Lower leg skin (tissue), 3 donors: Measurements from ENCODE around the gene RNF213.

Source experiments
- CTCF ChIP-seq, 3 donors: fragments of 450-650 bp; IDR thresholded peaks; one replicate each; pipeline ENCODE4 v1.5.1; 2016; ENCODE audit warnings: antibody characterized with exemption in 3 of 3, mild to moderate bottlenecking in 3 of 3, moderate library complexity in 2 of 3
- POLR2A ChIP-seq, 2 donors: fragments of 450-650 bp; IDR thresholded peaks; one replicate each; pipeline ENCODE4 v1.6.1; 2016 to 2017; ENCODE audit warnings: antibody characterized with exemption in 2 of 2, mild to moderate bottlenecking in 1 of 2, moderate library complexity in 1 of 2

GRCh38 chr17:80317706-80317980, 57.0 kb downstream of the RNF213 start:
- no peak for TF ChIP-seq CTCF (IDR thresholded peaks at IDR 0.05)
- TF ChIP-seq POLR2A (IDR thresholded peaks at IDR 0.05), result no peak
